Activated CD8-positive, alpha-beta memory T cell treated with anti-CD3 and anti-CD28 coated beads, Interleukin-2, amount 10 ng/mL, durations not matched to agents 7 days and 5 days (primary cell): Measurements from ENCODE around the gene RCC1. TPM values are rescaled to one million over a fixed set of nuclear protein-coding genes. Genes with fewer than 3 reads are reported as not detected.
"Not testable (repeated sequence)": the region's sequence is repeated elsewhere in the genome, so short reads cannot be mapped to it uniquely, and the experiment has no call there.

Experiments
- ATAC-seq: fragments of 150-1000 bp; cut with Tn5 transposase; one replicate; pipeline ENCODE4 v1.10.0; 2021; ENCODE audit warnings: moderate library complexity
- CTCF ChIA-PET: fragments of 350-600 bp; sonication (Branson Sonifier 250); formaldehyde crosslinking; loops from one replicate; lab custom pipeline; 2021; ENCODE audit warnings: antibody characterized with exemption; lab: Charles Lee
- DNase-seq: peaks from one replicate; pipeline ENCODE4 v3.0.0-alpha.2; 2020
- H3K27ac Mint-ChIP-seq: one replicate; pipeline ENCODE4 v1.8.0; 2021; ENCODE audit warnings: mild to moderate bottlenecking, mixed read lengths
- H3K27me3 Mint-ChIP-seq: one replicate; pipeline ENCODE4 v1.8.0; 2021; ENCODE audit warnings: mixed read lengths
- H3K36me3 Mint-ChIP-seq: one replicate; pipeline ENCODE4 v1.8.0; 2021; ENCODE audit warnings: mild to moderate bottlenecking, mixed read lengths
- H3K4me1 Mint-ChIP-seq: one replicate; pipeline ENCODE4 v1.8.0; 2021; ENCODE audit warnings: mixed read lengths
- H3K4me3 Mint-ChIP-seq: one replicate; pipeline ENCODE4 v1.8.0; 2021; ENCODE audit warnings: mild to moderate bottlenecking, moderate library complexity, mixed read lengths
- H3K9me3 Mint-ChIP-seq: one replicate; pipeline ENCODE4 v1.8.0; 2022; ENCODE audit warnings: low read depth, mixed read lengths
- total RNA-seq, 2 experiments: library from RNA; stranded (reverse); gene quantifications; one replicate each; pipeline ENCODE4 v1.2.3, GENCODE V29; 2021

RCC1 gene
- total RNA-seq, 2 experiments from 2014 or later = 61.4 to 77.6 TPM

DNA sequence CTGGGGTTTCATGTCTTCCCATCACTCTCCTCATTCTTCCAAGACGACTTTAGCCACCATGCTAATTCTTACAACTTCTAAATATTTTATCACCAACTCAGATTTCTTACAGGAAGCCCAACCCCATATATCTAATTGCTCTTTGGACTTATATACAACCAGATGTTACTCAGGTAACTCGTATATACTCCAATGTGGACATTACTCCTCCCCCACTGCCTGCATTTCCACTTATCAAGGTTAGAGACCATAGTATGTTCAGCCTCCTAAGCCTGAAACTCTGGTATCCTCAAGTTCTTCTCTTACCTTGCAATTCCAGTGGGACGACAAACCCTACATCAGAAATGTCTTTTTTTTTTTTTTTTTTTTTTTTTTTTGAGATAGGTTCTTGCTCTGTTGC is 2.7 kb upstream of the RCC1 start:
- H3K9me3 Mint-ChIP-seq = no peaks in the 10 kb centered on the region
- CTCF ChIA-PET = no interaction called here
- H3K4me3 Mint-ChIP-seq = no peak overlapping the region
- DNase-seq = no peak
- no peak overlapping the region for H3K27ac Mint-ChIP-seq
- peaks cover 2% of the 10 kb centered on the region for H3K27me3 Mint-ChIP-seq
- peaks cover 24% of the 10 kb centered on the region for H3K36me3 Mint-ChIP-seq
- no peak for ATAC-seq
- H3K4me1 Mint-ChIP-seq = peaks cover 14% of the 10 kb centered on the region

DNA sequence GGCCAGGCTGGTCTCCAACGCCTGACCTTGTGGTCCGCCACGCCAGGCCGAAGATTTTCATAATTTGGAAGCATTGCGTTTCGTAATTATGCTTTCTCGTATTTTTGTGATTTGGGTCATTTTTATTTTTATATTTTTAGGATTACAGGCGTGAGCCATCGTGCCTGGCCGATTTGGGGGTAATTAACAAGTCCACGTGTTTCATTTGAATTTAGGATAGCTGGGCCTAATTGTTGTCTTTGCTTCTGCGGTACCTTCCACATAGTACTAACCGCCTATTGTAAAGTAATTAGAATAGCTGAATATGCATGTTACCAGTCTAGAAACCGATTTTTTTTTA is 1.0 kb downstream of the RCC1 start:
- Mint-ChIP-seq H3K4me3 (peak overlapping the region; percentile 98), H3K4me1 (peaks cover 41% of the 10 kb centered on the region), H3K27ac (peak overlapping the region; percentile 99), H3K27me3 (peaks cover 2% of the 10 kb centered on the region), H3K9me3 (no peaks in the 10 kb centered on the region), H3K36me3 (peaks cover 56% of the 10 kb centered on the region)
- DNase-seq = no peak
- no peak for ATAC-seq
- CTCF ChIA-PET = interaction anchor here (0.9 to 3.2 kb wide), 4 partner anchors 73 to 259 kb away, joined by 3 to 19 read pairs (median 4); partner anchors contain the start of gene TAF12

DNA sequence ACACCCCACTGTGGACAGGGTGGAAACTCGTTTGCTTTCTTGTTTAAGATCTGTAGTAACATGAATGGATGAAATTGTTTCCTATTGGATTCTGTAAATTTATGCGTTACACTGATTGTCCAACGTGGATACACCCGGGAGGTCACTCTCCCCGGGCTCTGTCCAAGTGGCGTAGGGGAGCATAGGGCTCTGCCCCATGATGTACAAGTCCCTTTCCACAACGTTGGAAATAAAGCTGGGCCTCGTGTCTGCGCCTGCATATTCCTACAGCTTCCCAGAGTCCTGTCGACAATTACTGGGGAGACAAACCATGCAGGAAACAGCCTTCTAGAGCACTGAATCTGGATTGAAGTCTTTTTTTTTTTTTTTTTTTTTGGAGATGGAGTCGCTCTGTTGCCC is 1.4 kb downstream of the RCC1 start:
- no peak for DNase-seq

DNA sequence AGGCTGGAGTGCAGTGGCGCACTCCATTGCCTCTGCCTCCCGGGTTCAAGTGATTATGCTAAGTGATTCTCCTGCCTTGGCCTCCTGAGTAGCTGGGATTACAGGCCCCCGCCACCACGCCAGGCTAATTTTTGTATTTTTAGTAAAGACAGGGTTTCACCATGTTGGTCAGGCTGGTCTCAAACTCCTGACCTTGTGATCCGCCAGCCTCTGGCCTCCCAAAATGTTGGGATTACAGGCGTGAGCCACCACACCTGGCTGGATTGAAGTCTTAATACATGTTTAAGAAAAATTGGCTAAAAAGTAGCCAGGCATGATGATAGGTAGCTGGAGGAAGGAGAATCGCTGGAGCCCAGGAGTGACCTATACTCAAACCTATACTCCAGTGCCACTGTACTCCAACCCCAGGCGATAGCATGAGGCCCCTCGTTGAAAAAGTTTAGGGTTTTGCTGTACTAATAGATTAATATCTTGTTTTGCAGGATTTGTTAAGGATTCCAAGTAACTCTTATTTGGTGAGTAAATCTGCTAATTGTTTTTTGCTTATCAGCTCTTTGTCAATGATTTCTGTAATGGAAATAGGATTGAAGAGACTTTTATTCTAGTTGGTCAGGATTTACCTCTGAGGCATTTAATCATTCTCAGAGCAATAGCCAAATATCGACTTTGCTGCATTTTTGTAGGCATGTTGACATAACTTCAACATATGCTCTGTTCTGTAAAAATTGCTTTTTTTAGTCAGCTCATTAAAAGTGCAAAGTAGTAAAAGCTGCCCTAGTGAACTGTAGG is 2.0 kb downstream of the RCC1 start:
- H3K4me3 Mint-ChIP-seq = peak overlapping the region; percentile 98
- no peaks in the 10 kb centered on the region for H3K9me3 Mint-ChIP-seq
- no peak for DNase-seq
- CTCF ChIA-PET = interaction anchor here (0.9 to 3.2 kb wide), 7 partner anchors 9 to 259 kb away, joined by 3 to 19 read pairs (median 6); partner anchors contain the start of gene TAF12
- peaks cover 2% of the 10 kb centered on the region for H3K27me3 Mint-ChIP-seq
- no peak for ATAC-seq
- H3K4me1 Mint-ChIP-seq = peaks cover 50% of the 10 kb centered on the region
- H3K36me3 Mint-ChIP-seq = peaks cover 65% of the 10 kb centered on the region
- peak overlapping the region; percentile 99 for H3K27ac Mint-ChIP-seq

More for the DNA sequence above, 1.4 kb downstream of the RCC1 start:
- Mint-ChIP-seq H3K4me3 (peak overlapping the region; percentile 98), H3K9me3 (no peaks in the 10 kb centered on the region), H3K36me3 (peaks cover 59% of the 10 kb centered on the region), H3K27ac (peak overlapping the region; percentile 99), H3K4me1 (peaks cover 44% of the 10 kb centered on the region), H3K27me3 (peaks cover 2% of the 10 kb centered on the region)
- CTCF ChIA-PET = interaction anchor here (0.9 to 3.2 kb wide), 5 partner anchors 73 to 259 kb away, joined by 3 to 19 read pairs (median 7); partner anchors contain the start of gene TAF12
- no peak for ATAC-seq

DNA sequence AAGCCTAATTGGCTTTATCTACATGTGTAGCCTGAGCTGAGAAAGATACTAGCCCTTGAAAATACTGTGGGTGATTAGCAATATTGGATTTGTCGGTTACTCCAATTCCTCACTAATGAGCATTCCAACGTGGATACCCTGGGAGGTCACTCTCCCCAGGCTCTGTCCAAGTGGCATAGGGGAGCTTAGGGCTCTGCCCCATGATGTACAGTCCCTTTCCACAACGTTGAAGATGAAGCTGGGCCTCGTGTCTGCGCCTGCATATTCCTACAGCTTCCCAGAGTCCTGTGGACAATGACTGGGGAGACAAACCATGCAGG is 2.6 kb downstream of the RCC1 start:
- CTCF ChIA-PET = interaction anchor here (0.5 to 3.2 kb wide), 6 partner anchors 8 to 260 kb away, joined by 4 to 19 read pairs (median 6); no protein-coding TSS in a partner anchor
- ATAC-seq = no peak
- peaks cover 50% of the 10 kb centered on the region for H3K4me1 Mint-ChIP-seq
- H3K27ac Mint-ChIP-seq = peak overlapping the region; percentile 99
- peaks cover 2% of the 10 kb centered on the region for H3K27me3 Mint-ChIP-seq
- H3K9me3 Mint-ChIP-seq = no peaks in the 10 kb centered on the region
- no peak for DNase-seq
- H3K36me3 Mint-ChIP-seq = peaks cover 66% of the 10 kb centered on the region
- peak overlapping the region; percentile 98 for H3K4me3 Mint-ChIP-seq

DNA sequence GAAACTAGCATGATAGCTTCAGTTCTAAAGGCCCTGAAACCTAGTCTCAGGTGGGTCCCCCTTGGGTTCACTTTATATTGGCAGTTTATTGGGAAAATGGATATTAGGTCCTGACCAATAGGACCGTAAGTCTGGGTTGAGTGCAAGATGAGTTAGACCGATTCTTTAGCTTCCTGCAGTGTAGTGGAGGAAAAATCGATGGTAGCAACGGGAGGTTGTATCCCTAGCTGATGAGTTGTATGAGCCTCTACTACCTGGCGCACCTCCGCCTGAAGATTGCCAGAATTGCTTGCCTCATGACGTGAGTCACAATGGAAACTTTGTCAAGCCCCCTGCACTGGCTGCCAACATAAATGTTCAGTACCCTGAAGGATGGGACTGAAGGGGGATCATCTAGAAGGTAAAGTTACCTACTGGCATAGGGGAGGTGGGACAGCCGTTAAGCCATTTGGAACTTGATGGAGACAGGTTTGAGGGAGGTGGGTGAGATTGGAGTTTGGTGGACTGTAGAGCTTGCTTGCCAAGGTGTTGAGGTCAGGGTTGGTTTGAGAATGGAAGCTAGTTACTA is 3.9 kb downstream of the RCC1 start:
- ATAC-seq (no peak), DNase-seq (no peak)
- CTCF ChIA-PET = interaction anchor here (0.8 to 3.2 kb wide), 9 partner anchors 8 to 261 kb away, joined by 3 to 19 read pairs (median 4); no protein-coding TSS in a partner anchor
- Mint-ChIP-seq H3K27me3 (peaks cover 2% of the 10 kb centered on the region), H3K4me3 (peak overlapping the region; percentile 98), H3K27ac (peak overlapping the region; percentile 99), H3K9me3 (no peaks in the 10 kb centered on the region), H3K4me1 (peaks cover 48% of the 10 kb centered on the region), H3K36me3 (peaks cover 74% of the 10 kb centered on the region)

DNA sequence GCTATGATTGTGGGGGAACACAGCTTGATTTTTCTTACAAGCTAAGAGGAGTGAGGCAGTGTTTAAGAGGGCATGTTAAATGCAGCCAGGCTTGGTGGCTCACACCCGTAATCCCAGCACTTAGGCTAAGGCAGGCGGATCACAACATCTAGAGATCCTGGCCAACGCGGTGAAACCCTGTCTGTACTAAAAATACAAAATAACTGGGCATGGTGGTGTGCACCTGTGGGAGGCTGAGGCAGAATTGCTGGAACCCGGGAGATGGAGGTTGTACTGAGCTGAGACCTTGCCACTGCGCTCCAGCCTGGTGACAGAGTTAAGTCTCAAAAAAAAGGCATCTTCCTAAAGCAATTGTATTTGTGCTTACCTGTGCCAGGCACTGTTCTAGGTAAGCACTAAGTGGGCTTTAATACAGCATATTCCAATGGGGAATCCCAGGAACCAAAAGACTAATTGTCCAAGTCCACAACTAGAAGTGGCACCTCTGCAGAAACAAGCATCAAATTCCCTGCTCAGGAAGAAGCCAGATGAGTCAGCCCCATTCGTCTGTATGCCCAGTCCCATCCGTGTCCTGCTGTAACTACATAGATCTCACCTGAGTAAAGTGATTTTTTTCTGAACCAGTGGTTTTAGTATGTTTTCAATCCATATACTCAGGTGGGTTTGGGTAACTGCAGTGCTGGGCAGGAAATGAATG is 4.6 kb downstream of the RCC1 start:
- Mint-ChIP-seq H3K36me3 (peaks cover 74% of the 10 kb centered on the region), H3K27ac (peak overlapping the region; percentile 99), H3K4me3 (peak overlapping the region; percentile 98), H3K9me3 (no peaks in the 10 kb centered on the region), H3K4me1 (peaks cover 43% of the 10 kb centered on the region), H3K27me3 (peaks cover 2% of the 10 kb centered on the region)
- ATAC-seq (no peak), DNase-seq (no peak)
- CTCF ChIA-PET = interaction anchor here (1.0 to 1.6 kb wide), 3 partner anchors 41 to 134 kb away, joined by 3 to 4 read pairs (median 3); no protein-coding TSS in a partner anchor

DNA sequence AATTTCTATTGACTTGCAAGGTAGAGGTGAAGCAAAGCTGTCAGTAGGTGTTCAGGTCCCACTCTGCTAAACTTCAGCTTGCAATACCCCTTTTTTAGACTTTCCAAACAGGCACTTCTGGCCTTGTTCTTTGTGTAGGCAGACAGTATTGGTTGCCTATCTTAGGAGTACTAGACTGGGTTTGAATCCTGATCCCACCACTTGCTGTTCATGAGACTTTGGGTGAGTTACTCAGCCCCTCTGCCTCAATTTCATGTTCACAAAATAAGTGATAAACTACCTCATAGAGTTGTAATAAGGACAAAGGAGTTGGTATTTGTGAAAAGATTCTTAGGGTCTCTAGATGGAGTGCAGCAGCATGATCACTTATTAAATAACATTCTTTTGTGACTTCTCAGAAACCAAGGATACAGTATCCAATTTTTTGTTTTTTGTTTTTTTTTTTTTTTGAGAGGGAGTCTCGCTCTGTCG is 5.2 kb downstream of the RCC1 start:
- H3K27me3 Mint-ChIP-seq = no peaks in the 10 kb centered on the region
- peak overlapping the region; percentile 98 for H3K4me3 Mint-ChIP-seq
- no peak for DNase-seq
- CTCF ChIA-PET = no interaction called here
- ATAC-seq = no peak
- peaks cover 40% of the 10 kb centered on the region for H3K4me1 Mint-ChIP-seq
- H3K27ac Mint-ChIP-seq = peak overlapping the region; percentile 99
- H3K9me3 Mint-ChIP-seq = no peaks in the 10 kb centered on the region
- peaks cover 70% of the 10 kb centered on the region for H3K36me3 Mint-ChIP-seq

DNA sequence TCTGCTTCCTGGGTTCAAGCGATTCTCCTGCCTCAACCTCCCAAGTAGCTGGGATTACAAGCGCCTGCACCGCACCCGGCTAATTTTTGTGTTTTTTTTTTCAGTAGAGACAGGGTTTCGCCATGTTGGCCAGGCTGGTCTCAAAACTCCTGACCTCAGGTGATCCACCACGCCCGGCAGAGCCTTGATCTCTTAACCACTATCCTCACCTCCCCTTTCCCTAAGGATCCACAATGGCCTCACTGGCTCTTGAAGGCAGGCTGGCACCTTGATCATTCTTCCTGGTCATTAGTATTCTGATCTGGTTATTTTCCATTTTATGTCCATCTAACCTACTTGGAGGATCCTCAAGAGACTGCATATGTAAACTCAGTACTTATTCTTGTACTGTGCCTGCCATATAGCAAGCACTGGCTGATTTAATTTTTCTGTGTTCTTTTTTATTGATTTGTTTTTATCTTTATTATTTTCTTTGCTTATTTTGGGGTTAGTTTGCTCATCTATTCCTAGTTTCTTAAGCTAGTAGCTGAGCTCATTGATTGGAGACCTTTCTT is 6.3 kb downstream of the RCC1 start:
- H3K4me3 Mint-ChIP-seq = peak overlapping the region; percentile 53
- no peaks in the 10 kb centered on the region for H3K9me3 Mint-ChIP-seq
- no peaks in the 10 kb centered on the region for H3K27me3 Mint-ChIP-seq
- ATAC-seq (no peak), DNase-seq (no peak)
- H3K27ac Mint-ChIP-seq = peak overlapping the region; percentile 99
- CTCF ChIA-PET = interaction anchor here (0.8 to 1.0 kb wide), 3 partner anchors 152 to 370 kb away, joined by 3 to 4 read pairs (median 3); no protein-coding TSS in a partner anchor
- peaks cover 46% of the 10 kb centered on the region for H3K4me1 Mint-ChIP-seq
- peaks cover 60% of the 10 kb centered on the region for H3K36me3 Mint-ChIP-seq

DNA sequence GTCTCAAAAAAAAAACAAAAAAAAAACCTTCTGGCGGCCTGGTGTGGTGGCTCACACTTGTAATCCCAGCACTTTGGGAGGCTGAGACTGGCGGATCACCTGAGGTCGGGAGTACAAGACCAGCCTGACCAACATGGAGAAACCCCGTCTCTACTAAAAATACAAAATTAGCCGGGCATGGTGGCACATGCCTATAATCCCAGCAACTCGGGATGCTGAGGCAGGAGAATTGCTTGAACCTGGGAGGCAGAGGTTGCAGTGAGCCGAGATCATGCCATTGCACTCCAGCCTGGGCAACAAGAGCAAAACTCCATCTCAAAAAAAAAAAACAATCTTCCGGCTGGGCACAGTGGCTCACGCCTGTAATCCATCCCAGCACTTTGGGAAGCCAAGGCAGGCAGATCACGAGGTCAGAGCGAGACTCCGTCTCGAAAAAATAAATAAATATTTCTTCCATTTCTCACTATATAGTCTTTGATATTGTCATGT is 8.6 kb downstream of the RCC1 start:
- Mint-ChIP-seq H3K36me3 (peaks cover 39% of the 10 kb centered on the region), H3K4me1 (peaks cover 49% of the 10 kb centered on the region), H3K27ac (peak overlapping the region; percentile 46)
- DNase-seq, H3K27me3 Mint-ChIP-seq, H3K4me3 Mint-ChIP-seq, H3K9me3 Mint-ChIP-seq, ATAC-seq: not testable (repeated sequence)
- CTCF ChIA-PET = interaction anchor here (2.3 to 3.5 kb wide), 2 partner anchors 9 to 88 kb away, joined by 5 to 12 read pairs; no protein-coding TSS in a partner anchor

DNA sequence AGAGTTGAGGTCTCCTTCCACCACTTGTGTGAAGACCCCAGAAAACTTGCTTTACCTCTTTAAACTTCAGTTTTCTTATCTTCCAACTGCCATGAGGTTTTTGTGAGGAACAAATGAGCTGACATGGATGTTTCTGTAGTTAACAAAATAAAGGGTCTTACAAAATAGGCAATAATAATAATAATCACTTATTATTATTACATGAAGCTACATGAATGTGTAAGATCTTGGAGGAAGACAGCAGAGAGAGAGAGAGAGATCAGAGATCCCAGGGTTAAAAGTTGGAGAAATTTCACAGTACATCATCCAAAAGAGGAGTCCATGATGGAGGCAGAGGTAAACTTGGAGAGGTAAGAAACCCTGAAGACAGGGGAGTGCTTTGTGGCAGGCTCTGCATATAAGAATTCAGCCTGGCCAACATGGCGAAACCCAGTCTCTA is 10.7 kb downstream of the RCC1 start:
- CTCF ChIA-PET = interaction anchor here (0.7 to 3.5 kb wide), 12 partner anchors 8 to 360 kb away, joined by 3 to 12 read pairs (median 5); partner anchors contain the start of genes TRNAU1AP and YTHDF2
- no peak for DNase-seq
- Mint-ChIP-seq H3K27ac (peak overlapping the region; percentile 88), H3K4me1 (peaks cover 44% of the 10 kb centered on the region), H3K4me3 (no peak overlapping the region), H3K27me3 (no peaks in the 10 kb centered on the region), H3K9me3 (no peaks in the 10 kb centered on the region), H3K36me3 (peaks cover 28% of the 10 kb centered on the region)
- no peak for ATAC-seq

DNA sequence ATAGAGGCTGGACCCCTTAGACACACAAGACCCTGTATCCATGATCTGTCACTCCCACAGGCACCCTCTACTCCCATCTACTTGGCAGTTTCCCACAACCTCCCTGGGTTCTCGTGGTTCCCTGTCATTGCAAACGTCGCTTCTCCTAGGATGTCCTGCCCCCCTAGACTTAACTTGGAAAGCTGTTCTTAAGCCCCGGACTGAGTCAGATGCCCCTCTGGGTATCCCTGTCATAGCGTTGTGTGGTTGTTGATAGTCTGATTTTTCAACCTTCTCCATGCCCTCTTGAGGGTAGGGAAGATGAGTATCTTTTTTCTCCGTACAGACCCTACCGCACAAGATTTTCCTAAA is 11.8 kb downstream of the RCC1 start:
- peak overlapping the region; percentile 88 for H3K27ac Mint-ChIP-seq
- CTCF ChIA-PET = interaction anchor here (1.3 to 3.5 kb wide), 12 partner anchors 8 to 359 kb away, joined by 3 to 12 read pairs (median 5); partner anchors contain the start of gene YTHDF2
- H3K9me3 Mint-ChIP-seq = no peaks in the 10 kb centered on the region
- H3K4me1 Mint-ChIP-seq = peaks cover 46% of the 10 kb centered on the region
- H3K36me3 Mint-ChIP-seq = peaks cover 26% of the 10 kb centered on the region
- H3K27me3 Mint-ChIP-seq = no peaks in the 10 kb centered on the region
- H3K4me3 Mint-ChIP-seq = peak overlapping the region; percentile 81
- ATAC-seq (peak; percentile 1), DNase-seq (no peak)
